Measurements from ENCODE around the gene AGAP1. TPM values are rescaled to one million over a fixed set of nuclear protein-coding genes. Genes with fewer than 3 reads are reported as not detected.

Gene AGAP1
- total RNA-seq, 4 donors from 2014 or later: 33.7 to 55.2 (median 37.5) TPM

- no peaks in the 10 kb centered on the region for H3K4me1 ChIP-seq
- 88 to 90% methylated on average over 7 to 8 of the region's 11 CpGs for WGBS, 2 donors (ENCODE audit: low coverage in 1 of 2)
- no peaks in the 10 kb centered on the region for H3K36me3 ChIP-seq
- no peak for TF ChIP-seq POLR2AphosphoS5 (IDR thresholded peaks at IDR 0.05)
- ATAC-seq: no peak
- H3K9me3 ChIP-seq: no peaks in the 10 kb centered on the region
- no peaks in the 10 kb centered on the region for H3K27me3 ChIP-seq
- no peak overlapping the region for H3K27ac ChIP-seq
- H3K4me3 ChIP-seq: no peak overlapping the region
Measured at GRCh38 chr2:235839226-235839625, 345.4 kb downstream of the AGAP1 start.

- no peak overlapping the region for H3K4me3 ChIP-seq
- 96% methylated on average over 3 of the region's 4 CpGs; no CpG with 5 or more reads in 1 of the 2 donors for WGBS, 2 donors (ENCODE audit: low coverage in 1 of 2)
- TF ChIP-seq CTCF (IDR thresholded peaks at IDR 0.05) (no peak), POLR2AphosphoS5 (IDR thresholded peaks at IDR 0.05) (no peak), POLR2A (IDR thresholded peaks at IDR 0.05) (no peak), EP300 (IDR thresholded peaks at IDR 0.05) (no peak)
Measured at GRCh38 chr2:235839974-235840373, 346.1 kb downstream of the AGAP1 start.

GRCh38 chr2:235841863-235842262, 348.0 kb downstream of the AGAP1 start:
- Histone ChIP-seq H3K36me3 (no peaks in the 10 kb centered on the region), H3K4me1 (no peaks in the 10 kb centered on the region), H3K9me3 (no peaks in the 10 kb centered on the region), H3K27me3 (no peaks in the 10 kb centered on the region), H3K4me3 (no peak overlapping the region), H3K27ac (no peak overlapping the region)
- no peak for ATAC-seq
- TF ChIP-seq POLR2AphosphoS5 (IDR thresholded peaks at IDR 0.05) (no peak), EP300 (IDR thresholded peaks at IDR 0.05) (no peak), CTCF (IDR thresholded peaks at IDR 0.05) (no peak), POLR2A (IDR thresholded peaks at IDR 0.05) (no peak)
- WGBS, 2 donors (ENCODE audit: low coverage in 1 of 2): 88% methylated on average over 7 of the region's 13 CpGs; no CpG with 5 or more reads in 1 of the 2 donors

More at GRCh38 chr2:235839974-235840373, 346.1 kb downstream of the AGAP1 start:
- no peaks in the 10 kb centered on the region for H3K36me3 ChIP-seq
- no peaks in the 10 kb centered on the region for H3K9me3 ChIP-seq
- ATAC-seq: no peak
- no peaks in the 10 kb centered on the region for H3K27me3 ChIP-seq
- no peaks in the 10 kb centered on the region for H3K4me1 ChIP-seq
- H3K27ac ChIP-seq: no peak overlapping the region

- Histone ChIP-seq H3K27ac (no peak overlapping the region), H3K9me3 (no peaks in the 10 kb centered on the region), H3K36me3 (no peaks in the 10 kb centered on the region), H3K4me1 (no peaks in the 10 kb centered on the region), H3K4me3 (no peak overlapping the region), H3K27me3 (no peaks in the 10 kb centered on the region)
- no peak for ATAC-seq
- 76 to 93% methylated on average over 8 to 12 of the region's 13 CpGs for WGBS, 2 donors (ENCODE audit: low coverage in 1 of 2)
- TF ChIP-seq CTCF (IDR thresholded peaks at IDR 0.05): no peak
- TF ChIP-seq POLR2A (IDR thresholded peaks at IDR 0.05): no peak
- TF ChIP-seq POLR2AphosphoS5 (IDR thresholded peaks at IDR 0.05): no peak
- no peak for TF ChIP-seq EP300 (IDR thresholded peaks at IDR 0.05)
Measured at GRCh38 chr2:235842941-235843340, 349.1 kb downstream of the AGAP1 start.

GRCh38 chr2:235843591-235844395, 349.9 kb downstream of the AGAP1 start:
- H3K27me3 ChIP-seq: no peaks in the 10 kb centered on the region
- ATAC-seq: no peak
- H3K9me3 ChIP-seq: no peaks in the 10 kb centered on the region
- no peaks in the 10 kb centered on the region for H3K36me3 ChIP-seq
- H3K4me3 ChIP-seq: no peak overlapping the region
- no peaks in the 10 kb centered on the region for H3K4me1 ChIP-seq
- 77 to 84% methylated on average over 5 to 9 of the region's 12 CpGs for WGBS, 2 donors (ENCODE audit: low coverage in 1 of 2)
- H3K27ac ChIP-seq: no peak overlapping the region
- TF ChIP-seq POLR2AphosphoS5 (IDR thresholded peaks at IDR 0.05) (no peak), CTCF (IDR thresholded peaks at IDR 0.05) (no peak), POLR2A (IDR thresholded peaks at IDR 0.05) (no peak), EP300 (IDR thresholded peaks at IDR 0.05) (no peak)
